Chondrocyte (in vitro differentiated cells): Measurements from ENCODE around the gene ADAM33. TPM values are rescaled to one million over a fixed set of nuclear protein-coding genes. Genes with fewer than 3 reads are reported as not detected.

Source experiments
- DNase-seq: peaks from one replicate; pipeline ENCODE4 v3.0.0; 2021; ENCODE audit warnings: mixed read lengths, low spot score
- H3K27ac Mint-ChIP-seq: one replicate; pipeline ENCODE4 v1.8.0; 2021; ENCODE audit warnings: mild to moderate bottlenecking, moderate library complexity, mixed read lengths; ENCODE audit not compliant: unreplicated experiment
- H3K27me3 Mint-ChIP-seq: 2 replicates; pipeline ENCODE4 v1.8.0; 2021; ENCODE audit warnings: low read depth, mixed read lengths
- H3K36me3 Mint-ChIP-seq: 2 replicates; pipeline ENCODE4 v1.8.0; 2021; ENCODE audit warnings: low read depth, mixed read lengths
- H3K4me1 Mint-ChIP-seq: 2 replicates; pipeline ENCODE4 v1.8.0; 2021; ENCODE audit warnings: low read depth, mild to moderate bottlenecking, mixed read lengths
- H3K4me3 Mint-ChIP-seq: one replicate; pipeline ENCODE4 v1.8.0; 2021; ENCODE audit warnings: mild to moderate bottlenecking, moderate library complexity, mixed read lengths; ENCODE audit not compliant: unreplicated experiment
- H3K9me3 Mint-ChIP-seq: 2 replicates; pipeline ENCODE4 v1.8.0; 2021; ENCODE audit warnings: low read depth, mixed read lengths
- total RNA-seq: library from RNA; stranded (reverse); gene quantifications from 3 replicates; pipeline ENCODE4 v1.2.1, GENCODE V29; 2021
- TF ChIP-seq, protein P1 (sequence below): fragments of 200-600 bp; sonication (generic); IDR thresholded peaks from 2 replicates; pipeline ENCODE4 v1.5.0; 2021; ENCODE audit warnings: antibody characterized with exemption, mild to moderate bottlenecking, moderate library complexity

The ADAM33 gene
- total RNA-seq, 1 donor from 2014 or later: 13.1 TPM

DNA sequence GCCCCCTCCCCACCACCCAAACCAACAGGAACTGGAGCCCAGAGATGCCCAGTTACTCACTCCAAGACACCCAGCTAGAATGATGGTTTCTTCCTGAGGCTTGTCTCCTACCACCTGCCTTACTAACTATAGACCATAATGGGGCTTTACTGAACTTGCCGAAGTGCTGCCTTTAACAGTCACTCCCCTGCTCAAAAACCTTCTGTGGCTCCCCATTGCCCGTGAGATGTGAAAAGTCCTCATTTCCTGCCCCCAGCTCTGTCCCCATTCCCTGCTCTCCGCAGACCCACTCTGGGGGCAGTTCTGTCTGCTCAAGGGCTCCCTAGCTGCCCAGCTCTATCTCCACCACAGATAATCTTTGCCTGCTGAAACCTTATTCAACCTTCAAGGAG is 25.7 kb upstream of the ADAM33 start:
- H3K36me3 Mint-ChIP-seq: no peaks in the 10 kb centered on the region
- DNase-seq: no peak
- H3K27ac Mint-ChIP-seq: no peak overlapping the region
- no peaks in the 10 kb centered on the region for H3K9me3 Mint-ChIP-seq
- H3K4me1 Mint-ChIP-seq: peaks cover 9% of the 10 kb centered on the region
- TF ChIP-seq, protein P1, sequence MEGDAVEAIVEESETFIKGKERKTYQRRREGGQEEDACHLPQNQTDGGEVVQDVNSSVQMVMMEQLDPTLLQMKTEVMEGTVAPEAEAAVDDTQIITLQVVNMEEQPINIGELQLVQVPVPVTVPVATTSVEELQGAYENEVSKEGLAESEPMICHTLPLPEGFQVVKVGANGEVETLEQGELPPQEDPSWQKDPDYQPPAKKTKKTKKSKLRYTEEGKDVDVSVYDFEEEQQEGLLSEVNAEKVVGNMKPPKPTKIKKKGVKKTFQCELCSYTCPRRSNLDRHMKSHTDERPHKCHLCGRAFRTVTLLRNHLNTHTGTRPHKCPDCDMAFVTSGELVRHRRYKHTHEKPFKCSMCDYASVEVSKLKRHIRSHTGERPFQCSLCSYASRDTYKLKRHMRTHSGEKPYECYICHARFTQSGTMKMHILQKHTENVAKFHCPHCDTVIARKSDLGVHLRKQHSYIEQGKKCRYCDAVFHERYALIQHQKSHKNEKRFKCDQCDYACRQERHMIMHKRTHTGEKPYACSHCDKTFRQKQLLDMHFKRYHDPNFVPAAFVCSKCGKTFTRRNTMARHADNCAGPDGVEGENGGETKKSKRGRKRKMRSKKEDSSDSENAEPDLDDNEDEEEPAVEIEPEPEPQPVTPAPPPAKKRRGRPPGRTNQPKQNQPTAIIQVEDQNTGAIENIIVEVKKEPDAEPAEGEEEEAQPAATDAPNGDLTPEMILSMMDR: no peak
- no peaks in the 10 kb centered on the region for H3K27me3 Mint-ChIP-seq
- H3K4me3 Mint-ChIP-seq: no peak overlapping the region

DNA sequence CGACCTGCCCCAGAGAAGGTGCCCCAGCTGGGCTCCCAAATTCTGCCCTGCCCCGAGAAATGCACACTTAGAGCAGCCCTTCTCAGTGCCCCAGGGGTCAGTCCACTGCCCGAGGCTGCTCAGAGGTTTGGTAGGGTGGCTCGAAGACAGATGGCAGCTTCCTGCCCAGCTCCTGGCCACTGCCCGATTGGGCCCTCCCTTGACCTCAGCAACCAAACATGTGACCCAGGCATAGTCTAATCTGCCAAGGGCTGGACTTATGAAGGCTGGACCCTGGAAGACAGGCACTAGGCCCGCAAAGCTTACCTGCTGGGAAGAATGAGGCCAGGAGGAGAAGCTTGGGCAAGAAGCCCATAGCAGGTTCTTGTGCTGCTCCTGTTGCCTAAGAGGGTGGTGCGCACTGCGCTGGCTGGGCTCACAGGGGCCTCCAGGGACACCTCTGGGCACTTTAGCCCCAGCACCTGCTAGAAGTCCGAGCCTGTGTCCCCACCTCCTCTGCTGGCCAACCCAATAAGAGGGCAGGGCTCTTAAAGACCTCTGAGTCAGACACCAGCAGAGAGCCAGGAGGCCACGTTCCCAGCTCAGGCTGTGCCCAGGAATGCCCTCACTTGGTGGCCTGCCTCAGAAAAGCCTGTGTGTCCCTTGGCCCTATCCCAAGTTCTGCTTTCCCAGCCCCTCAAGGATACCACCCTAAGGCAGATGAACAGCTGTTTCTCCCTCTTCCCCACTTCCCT is 25.1 kb upstream of the ADAM33 start:
- no peaks in the 10 kb centered on the region for H3K36me3 Mint-ChIP-seq
- no peak overlapping the region for H3K27ac Mint-ChIP-seq
- peaks cover 9% of the 10 kb centered on the region for H3K4me1 Mint-ChIP-seq
- no peak overlapping the region for H3K4me3 Mint-ChIP-seq
- no peaks in the 10 kb centered on the region for H3K9me3 Mint-ChIP-seq
- H3K27me3 Mint-ChIP-seq: no peaks in the 10 kb centered on the region
- no peak for DNase-seq
- TF ChIP-seq, protein P1: no peak

DNA sequence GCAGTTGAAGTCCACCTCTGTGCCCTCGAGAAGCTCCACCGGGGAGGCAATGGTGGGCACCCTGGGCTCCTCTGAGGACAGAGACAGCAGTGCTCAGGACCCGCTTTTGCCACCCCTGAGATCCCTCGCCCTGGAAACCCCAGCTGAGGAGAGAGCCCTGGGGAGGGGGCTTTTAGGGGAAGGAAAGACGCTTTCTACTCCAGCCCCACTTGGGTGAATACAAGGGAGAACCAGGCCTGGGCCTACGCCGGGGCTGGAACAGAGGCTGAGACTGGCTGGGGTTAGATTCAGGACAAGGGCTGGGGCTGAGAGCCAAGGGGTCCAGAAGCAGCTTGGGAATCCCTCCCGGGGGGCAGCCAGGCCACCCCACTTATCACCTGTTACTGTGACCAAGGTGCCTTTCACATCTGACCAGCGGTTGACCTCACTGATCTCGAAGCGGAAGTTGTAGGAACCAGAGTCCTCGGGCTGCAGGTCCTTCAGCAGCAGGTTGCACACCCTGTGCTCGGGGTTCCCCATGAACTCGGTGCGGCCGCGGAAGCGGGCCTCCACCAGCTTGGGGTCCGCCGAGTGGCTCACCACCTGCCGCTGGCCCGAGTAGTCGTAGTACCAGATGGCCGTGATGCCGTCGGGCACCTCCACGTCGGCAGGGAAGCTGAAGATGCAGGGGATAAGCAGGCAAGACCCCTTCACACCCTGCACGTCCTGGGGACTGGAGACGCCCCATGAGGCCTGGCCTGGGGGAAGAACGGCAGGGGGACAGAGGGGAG is 24.3 kb upstream of the ADAM33 start:
- Mint-ChIP-seq H3K9me3 (no peaks in the 10 kb centered on the region), H3K27me3 (no peaks in the 10 kb centered on the region), H3K4me1 (peaks cover 9% of the 10 kb centered on the region), H3K4me3 (no peak overlapping the region), H3K36me3 (no peaks in the 10 kb centered on the region), H3K27ac (no peak overlapping the region)
- no peak for DNase-seq
- TF ChIP-seq, protein P1: no peak

DNA sequence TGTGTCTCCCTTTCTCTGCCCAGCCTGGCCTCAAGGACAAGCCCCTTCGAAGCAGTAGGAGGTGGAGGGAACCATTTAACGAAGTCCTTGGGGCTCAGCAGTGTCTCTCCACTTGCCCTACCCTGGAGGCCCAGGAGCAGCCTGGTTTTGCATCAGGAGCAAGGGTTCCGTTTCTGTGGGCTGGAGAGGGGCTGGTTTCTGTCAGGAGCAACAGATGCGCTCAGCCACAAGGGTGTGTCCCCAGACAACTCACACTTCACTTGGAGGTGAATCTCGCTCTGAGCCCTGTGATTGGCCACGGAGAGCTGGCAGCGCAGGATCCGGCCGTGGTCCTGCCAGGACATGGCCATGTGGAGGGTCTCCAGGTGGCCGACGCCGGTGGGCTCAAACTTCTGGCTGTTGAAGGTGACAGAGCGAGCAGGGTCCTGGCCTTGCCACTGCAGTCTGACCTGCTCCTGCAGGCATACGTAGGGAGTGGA is 23.7 kb upstream of the ADAM33 start:
- peak; percentile 87 for DNase-seq
- no peak overlapping the region for H3K4me3 Mint-ChIP-seq
- peaks cover 9% of the 10 kb centered on the region for H3K4me1 Mint-ChIP-seq
- TF ChIP-seq, protein P1: no peak
- no peaks in the 10 kb centered on the region for H3K9me3 Mint-ChIP-seq
- H3K27ac Mint-ChIP-seq: no peak overlapping the region
- no peaks in the 10 kb centered on the region for H3K27me3 Mint-ChIP-seq
- H3K36me3 Mint-ChIP-seq: no peaks in the 10 kb centered on the region

DNA sequence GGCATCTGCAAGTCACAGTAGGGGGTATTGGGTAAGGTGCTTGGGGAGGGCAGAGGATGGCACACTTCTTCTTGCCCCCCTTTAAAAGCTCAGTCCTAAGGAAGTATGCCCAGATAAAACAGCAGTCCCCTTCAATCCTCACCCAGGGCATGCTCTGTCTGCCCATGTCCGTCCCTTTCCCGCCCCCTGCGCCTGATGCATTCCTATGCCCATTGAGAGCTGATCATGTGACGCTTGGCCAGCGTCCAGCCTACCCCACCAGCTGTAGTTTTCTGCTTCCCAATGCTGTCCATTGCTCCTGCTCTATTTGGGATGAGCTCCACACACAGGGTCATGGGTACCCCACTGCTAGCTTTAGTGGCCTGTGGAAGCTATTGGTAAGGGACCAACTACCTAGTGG is 22.3 kb upstream of the ADAM33 start:
- peaks cover 2% of the 10 kb centered on the region for H3K27me3 Mint-ChIP-seq
- no peaks in the 10 kb centered on the region for H3K36me3 Mint-ChIP-seq
- no peak overlapping the region for H3K4me3 Mint-ChIP-seq
- TF ChIP-seq, protein P1: no peak
- H3K9me3 Mint-ChIP-seq: no peaks in the 10 kb centered on the region
- no peak for DNase-seq
- H3K4me1 Mint-ChIP-seq: peaks cover 7% of the 10 kb centered on the region
- no peak overlapping the region for H3K27ac Mint-ChIP-seq
